NOMO-1 (cell line): ENCODE data around the gene SPEF1.
"Not testable (repeated sequence)": the region's sequence is repeated elsewhere in the genome, so short reads cannot be mapped to it uniquely, and the experiment has no call there.

Experiments used
- DNase-seq, 2 experiments: peaks; one replicate each; lab custom pipeline; 2025; ENCODE audit not compliant: unreplicated experiment in 2 of 2; lab: John Stamatoyannopoulos, UW

SPEF1 gene

GRCh38 chr20:3781153-3781910 lies at the start of gene SPEF1:
TSS of gene SPEF1 (minus strand) at chr20:3781448. CDS start at chr20:3781287, 161 bp downstream.
- peak; percentile 83 to 94 for DNase-seq

- not testable (repeated sequence) for DNase-seq
These were observed 48.6 kb upstream of the SPEF1 start for GRCh38 chr20:3829891-3830290.

GRCh38 chr20:3828798-3829197 lies 47.5 kb upstream of the SPEF1 start:
- DNase-seq, result no peak

GRCh38 chr20:3826420-3826819 lies 45.2 kb upstream of the SPEF1 start:
- no peak for DNase-seq

- DNase-seq, result no peak
These were observed 44.3 kb upstream of the SPEF1 start for GRCh38 chr20:3825526-3825925.

- no peak for DNase-seq
These were observed 42.6 kb upstream of the SPEF1 start for GRCh38 chr20:3823881-3824280.

- no peak for DNase-seq
These were observed 40.7 kb upstream of the SPEF1 start for GRCh38 chr20:3821996-3822395.

- no peak for DNase-seq
These were observed 39.9 kb upstream of the SPEF1 start for GRCh38 chr20:3820901-3821727.

GRCh38 chr20:3820048-3820900 lies 39.0 kb upstream of the SPEF1 start, which contains the start of gene AP5S1:
TSS of gene AP5S1 (plus strand) at chr20:3820547. CDS start at chr20:3822118, 1,571 bp downstream.
- DNase-seq, result peak; percentile 92 to 95

GRCh38 chr20:3819411-3820047 lies 38.3 kb upstream of the SPEF1 start:
- no peak for DNase-seq

GRCh38 chr20:3818155-3819151 lies 37.2 kb upstream of the SPEF1 start:
- DNase-seq, result peak; percentile 33 to 41

GRCh38 chr20:3815703-3816315 lies 34.6 kb upstream of the SPEF1 start:
- no peak for DNase-seq

- no peak for DNase-seq
These were observed 33.8 kb upstream of the SPEF1 start for GRCh38 chr20:3814928-3815495.

- DNase-seq, result no peak
These were observed 32.8 kb upstream of the SPEF1 start for GRCh38 chr20:3813848-3814581.

- no peak for DNase-seq
These were observed 32.0 kb upstream of the SPEF1 start for GRCh38 chr20:3812975-3813847.

- no peak for DNase-seq
These were observed 31.0 kb upstream of the SPEF1 start for GRCh38 chr20:3812259-3812681.
